ENCODE results near the gene MYDGF.

The MYDGF gene

GRCh38 chr19:4673726-4674125 is 3.6 kb upstream of the MYDGF start:
- DNase-seq (ENCODE audit: low read depth), result no peak

- DNase-seq (ENCODE audit: low read depth), result no peak
Measured at GRCh38 chr19:4673216-4673615, 3.1 kb upstream of the MYDGF start.

- DNase-seq (ENCODE audit: low read depth), result no peak
Measured at GRCh38 chr19:4671185-4671851, 1.2 kb upstream of the MYDGF start.

- DNase-seq (ENCODE audit: low read depth), result no peak
Measured at GRCh38 chr19:4664642-4665041, 5.5 kb downstream of the MYDGF start.

- DNase-seq (ENCODE audit: low read depth), result no peak
Measured at GRCh38 chr19:4662812-4663211, 7.3 kb downstream of the MYDGF start.

GRCh38 chr19:4662020-4662695 is 8.0 kb downstream of the MYDGF start:
- no peak for DNase-seq (ENCODE audit: low read depth)

- DNase-seq (ENCODE audit: low read depth), result peak; percentile 6
Measured at GRCh38 chr19:4660993-4661392, 9.1 kb downstream of the MYDGF start.

- DNase-seq (ENCODE audit: low read depth), result no peak
Measured at GRCh38 chr19:4660181-4660791, 9.9 kb downstream of the MYDGF start.

GRCh38 chr19:4657835-4658234 is 12.3 kb downstream of the MYDGF start:
- no peak for DNase-seq (ENCODE audit: low read depth)

- no peak for DNase-seq (ENCODE audit: low read depth)
Measured at GRCh38 chr19:4657262-4657661, 12.9 kb downstream of the MYDGF start.

GRCh38 chr19:4656102-4656501 is 14.0 kb downstream of the MYDGF start:
- no peak for DNase-seq (ENCODE audit: low read depth)

- DNase-seq (ENCODE audit: low read depth), result no peak
Measured at GRCh38 chr19:4654437-4655361, 15.4 kb downstream of the MYDGF start.

- DNase-seq (ENCODE audit: low read depth), result no peak
Measured at GRCh38 chr19:4653793-4654436, 16.2 kb downstream of the MYDGF start.

- DNase-seq (ENCODE audit: low read depth), result no peak
Measured at GRCh38 chr19:4652075-4652474, 18.1 kb downstream of the MYDGF start.

- DNase-seq (ENCODE audit: low read depth), result no peak
Measured at GRCh38 chr19:4650159-4650558, 20.0 kb downstream of the MYDGF start.

GRCh38 chr19:4649392-4650047 is 20.6 kb downstream of the MYDGF start:
- DNase-seq (ENCODE audit: low read depth), result no peak

- DNase-seq (ENCODE audit: low read depth), result peak; percentile 18
Measured at GRCh38 chr19:4647676-4648644, 22.2 kb downstream of the MYDGF start.

- no peak for DNase-seq (ENCODE audit: low read depth)
Measured at GRCh38 chr19:4645718-4646117, 24.4 kb downstream of the MYDGF start.

GRCh38 chr19:4642625-4643024 is 27.5 kb downstream of the MYDGF start:
- no peak for DNase-seq (ENCODE audit: low read depth)

- DNase-seq (ENCODE audit: low read depth), result no peak
Measured at GRCh38 chr19:4641132-4641531, 29.0 kb downstream of the MYDGF start.
